HT-29 (cell line): ENCODE data around the gene CDC42EP5. TPM values are rescaled to one million over a fixed set of nuclear protein-coding genes. Genes with fewer than 3 reads are reported as not detected.

Experiments
- small RNA-seq: library from RNA; depleted of rRNA; stranded (forward); fragments of <200 nt; gene quantifications from one replicate; pipeline ENCODE3, GENCODE V24; 2014
- total RNA-seq: library from RNA; depleted of rRNA; stranded (reverse); fragments of >200 nt; shearing (Covaris generic); gene quantifications from 2 replicates; pipeline ENCODE4 v1.2.3, GENCODE V29; 2014; rRNA removed

CDC42EP5 gene
- total RNA-seq, 1 experiment from 2014 or later = 59.0 TPM

Small RNA genes lying within 50 kb of the gene (small RNA-seq; reads per million reads assigned to genes)
- not detected for gene AC245884.3

Other genes starting within 250 kb of the CDC42EP5 start
- not detected in 2 replicates for gene LILRA6, start 230.5 kb downstream of the CDC42EP5 start, total RNA-seq
- gene LILRB5, start 216.0 kb downstream of the CDC42EP5 start, total RNA-seq = 0.08 TPM in 1 of 2 replicates, not detected in the other
- gene LILRB2, start 192.2 kb downstream of the CDC42EP5 start, total RNA-seq = not detected in 2 replicates
- not detected in 2 replicates for gene LILRA5, start 160.1 kb downstream of the CDC42EP5 start, total RNA-seq
- not detected in 2 replicates for gene LILRA4, start 134.1 kb downstream of the CDC42EP5 start, total RNA-seq
- gene LAIR1, start 108.4 kb downstream of the CDC42EP5 start, total RNA-seq = not detected in 2 replicates
- gene TTYH1, start 57.8 kb downstream of the CDC42EP5 start, total RNA-seq = not detected in 2 replicates
- gene LENG8, start 24.1 kb downstream of the CDC42EP5 start, total RNA-seq = 153 TPM in 2 replicates
- gene LENG9, start 9.5 kb downstream of the CDC42EP5 start, total RNA-seq = 40.2 and 46.4 TPM in 2 replicates
- not detected in 2 replicates for gene LAIR2, start 29.5 kb upstream of the CDC42EP5 start, total RNA-seq
- not detected in 2 replicates for gene LILRA2, start 100.5 kb upstream of the CDC42EP5 start, total RNA-seq
- not detected in 2 replicates for gene LILRA1, start 120.3 kb upstream of the CDC42EP5 start, total RNA-seq
- not detected in 2 replicates for gene LILRB1, start 157.2 kb upstream of the CDC42EP5 start, total RNA-seq
- not detected in 2 replicates for gene LILRB4, start 189.7 kb upstream of the CDC42EP5 start, total RNA-seq